HEK293 (cell line): Measurements from ENCODE around the gene OMD.

Experiments used
- CTCF ChIP-seq: fragments of 450-650 bp; formaldehyde crosslinking; IDR thresholded peaks from 2 replicates; pipeline ENCODE4 v1.5.1; 2016; ENCODE audit warnings: missing biosample characterization, missing genetic modification characterization
- GLI4 ChIP-seq: fragments of 450-650 bp; formaldehyde crosslinking; IDR thresholded peaks from 2 replicates; pipeline ENCODE4 v1.5.1; 2016; ENCODE audit warnings: missing biosample characterization, missing genetic modification characterization
- KLF9 ChIP-seq: fragments of 450-650 bp; formaldehyde crosslinking; IDR thresholded peaks from 2 replicates; pipeline ENCODE4 v1.5.1; 2016; ENCODE audit warnings: missing biosample characterization, missing genetic modification characterization, low read depth
- ZFHX2 ChIP-seq: fragments of 450-650 bp; formaldehyde crosslinking; conservative IDR thresholded peaks from 2 replicates; pipeline ENCODE4 v1.5.1; 2016; ENCODE audit warnings: missing biosample characterization, missing genetic modification characterization
- ZNF174 ChIP-seq: fragments of 450-650 bp; formaldehyde crosslinking; IDR thresholded peaks from 2 replicates; pipeline ENCODE4 v1.5.0; 2017; ENCODE audit warnings: missing biosample characterization, mild to moderate bottlenecking, missing genetic modification characterization
- ZNF335 ChIP-seq: fragments of 450-650 bp; formaldehyde crosslinking; conservative IDR thresholded peaks from 2 replicates; pipeline ENCODE4 v1.5.1; 2016; ENCODE audit warnings: missing biosample characterization, missing genetic modification characterization
- ZNF350 ChIP-seq: fragments of 450-650 bp; formaldehyde crosslinking; IDR thresholded peaks from 2 replicates; pipeline ENCODE4 v1.5.0; 2017; ENCODE audit warnings: missing biosample characterization, mild to moderate bottlenecking, missing genetic modification characterization
- ZNF830 ChIP-seq: fragments of 450-650 bp; IDR thresholded peaks from 2 replicates; pipeline ENCODE4 v1.5.0; 2018; ENCODE audit warnings: missing biosample characterization, missing genetic modification characterization, low read depth, mild to moderate bottlenecking, moderate library complexity

- TF ChIP-seq ZNF335 (tag by site-specific recombination) (no peak), CTCF (tag by site-specific recombination) (no peak), ZFHX2 (tag by site-specific recombination) (no peak), ZNF830 (tag by site-specific recombination) (no peak), GLI4 (tag by site-specific recombination) (no peak), ZNF350 (tag by site-specific recombination) (no peak), KLF9 (no peak), ZNF174 (no peak)
Observed at GRCh38 chr9:92392690-92393089, 31.6 kb downstream of the OMD start.
